GM21528 (cell line): ENCODE results near the gene FCN2.
A peak's percentile ranks its signal among the peaks of the same experiment; 100 is the strongest.
"Not testable (repeated sequence)": the region's sequence is repeated elsewhere in the genome, so short reads cannot be mapped to it uniquely, and the experiment has no call there.

Experiments
- ATAC-seq: cut with Tn5 transposase; IDR thresholded peaks from one replicate; pipeline ENCODE4 v1.9.1; 2021; ENCODE audit warnings: mild to moderate bottlenecking, moderate library complexity; ENCODE audit not compliant: unreplicated experiment, low FRiP score

The FCN2 gene

DNA sequence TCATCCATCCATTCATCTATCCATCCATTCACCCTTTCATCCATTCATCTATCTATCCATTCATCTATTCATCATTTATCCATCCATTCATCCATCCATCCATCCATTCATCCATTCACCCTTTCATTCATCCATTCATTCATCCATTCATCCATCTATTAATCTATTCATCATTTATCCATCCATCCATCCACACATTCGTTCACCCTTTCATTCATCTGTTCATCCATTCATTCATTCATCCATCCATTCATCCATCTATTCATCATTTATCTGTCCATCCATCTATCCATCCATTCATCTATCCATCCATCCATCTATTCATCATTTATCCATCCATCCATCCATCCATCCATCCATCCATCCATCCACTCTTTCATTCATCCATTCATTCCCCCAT lies 33.9 kb upstream of the FCN2 start:
- ATAC-seq = no peak

DNA sequence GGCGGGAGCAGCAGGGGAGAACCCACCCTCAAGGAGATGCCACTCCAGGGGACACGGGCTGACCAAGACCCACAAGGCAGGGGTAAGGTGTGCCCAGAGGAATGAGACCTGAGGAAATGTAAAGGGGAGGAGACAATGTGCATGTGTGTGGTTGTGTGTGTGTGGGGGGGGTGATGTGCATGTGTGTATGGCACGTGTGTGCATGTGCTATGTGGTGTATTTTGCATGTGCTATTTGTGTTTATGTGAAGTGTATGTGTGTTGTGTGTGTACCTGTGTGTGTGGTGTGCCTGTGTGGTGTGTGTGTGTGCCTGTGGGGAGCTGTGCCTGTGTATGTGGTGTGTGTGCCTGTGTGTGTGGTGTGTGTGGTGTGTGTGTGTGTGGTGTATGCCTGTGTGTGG lies 33.5 kb upstream of the FCN2 start:
- no peak for ATAC-seq

- ATAC-seq = no peak
Measured at GRCh38 chr9:134847752-134848432, 32.7 kb upstream of the FCN2 start.

DNA sequence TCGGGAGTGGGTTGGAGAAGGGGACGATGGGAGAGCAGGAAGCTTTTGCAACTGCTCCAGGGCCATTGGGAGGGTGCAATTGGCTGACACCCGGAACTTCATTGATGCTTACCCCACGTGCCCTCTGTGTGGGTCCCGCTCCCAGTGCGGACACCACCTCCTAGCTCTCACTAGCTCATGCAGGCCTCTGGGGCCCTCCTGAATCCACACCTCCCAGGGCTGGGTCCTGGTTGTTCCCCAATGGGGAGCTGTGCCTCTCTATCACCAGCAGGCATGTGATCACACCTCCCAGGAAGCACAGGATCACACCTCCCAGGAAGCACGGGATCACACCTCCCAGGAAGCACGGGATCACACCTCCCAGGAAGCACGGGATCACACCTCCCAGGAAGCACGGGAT lies 32.1 kb upstream of the FCN2 start:
- no peak for ATAC-seq

DNA sequence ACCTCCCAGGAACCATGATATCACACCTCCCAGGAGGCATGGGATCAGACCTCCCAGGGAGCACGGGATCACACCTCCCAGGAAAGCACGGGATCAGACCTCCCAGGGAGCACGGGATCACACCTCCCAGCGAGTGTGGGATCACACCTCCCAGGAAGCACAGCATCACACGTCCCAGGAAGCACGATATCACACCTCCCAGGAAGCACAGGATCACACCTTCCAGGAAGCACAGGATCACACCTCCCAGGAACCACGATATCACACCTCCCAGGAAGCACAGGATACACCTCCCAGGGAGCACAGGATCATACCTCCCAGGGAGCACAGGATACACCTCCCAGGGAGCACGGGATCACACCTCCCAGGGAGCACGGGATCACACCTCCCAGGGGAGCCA lies 30.0 kb upstream of the FCN2 start:
- no peak for ATAC-seq

DNA sequence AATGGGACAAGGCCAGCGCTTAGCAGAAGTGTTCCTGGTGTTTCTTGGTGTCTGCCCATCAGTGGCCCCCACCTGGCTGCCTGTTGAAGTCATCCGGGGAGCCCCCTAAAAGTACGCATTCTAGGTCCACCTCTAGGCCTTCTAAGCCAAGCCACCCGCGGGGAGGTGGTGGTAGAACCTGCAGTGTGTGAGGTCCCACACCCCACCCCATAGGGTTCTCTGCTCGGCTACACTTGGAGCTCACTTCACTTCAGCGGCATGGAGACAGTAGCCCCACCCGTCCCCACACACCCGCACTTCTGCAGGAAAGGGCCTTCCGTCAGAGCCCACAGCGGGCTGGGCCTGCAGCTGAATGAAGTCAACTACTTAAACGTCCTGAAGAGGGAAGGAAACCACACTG lies 29.6 kb upstream of the FCN2 start:
- ATAC-seq = no peak

GRCh38 chr9:134852906-134853654 lies 27.5 kb upstream of the FCN2 start:
- no peak for ATAC-seq

DNA sequence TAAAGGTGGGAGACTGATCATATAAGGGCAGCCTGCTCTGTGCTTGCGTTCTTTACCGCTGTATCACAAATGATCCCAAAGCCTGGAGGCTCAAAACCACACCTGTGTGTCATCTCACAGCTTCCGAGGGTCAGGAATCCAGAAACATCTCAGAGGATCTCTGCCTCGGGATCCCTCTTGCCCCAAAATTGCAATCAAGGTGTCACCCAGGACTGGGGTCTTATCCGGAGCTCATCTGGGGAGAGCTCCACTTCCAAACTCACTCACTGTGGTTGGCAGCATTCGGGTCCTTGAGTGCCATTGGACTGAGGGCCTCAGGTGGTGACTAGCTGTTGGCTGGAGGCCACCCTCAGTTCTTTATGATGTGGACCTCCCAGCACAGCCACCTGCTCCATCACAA lies 26.7 kb upstream of the FCN2 start:
- ATAC-seq = no peak

DNA sequence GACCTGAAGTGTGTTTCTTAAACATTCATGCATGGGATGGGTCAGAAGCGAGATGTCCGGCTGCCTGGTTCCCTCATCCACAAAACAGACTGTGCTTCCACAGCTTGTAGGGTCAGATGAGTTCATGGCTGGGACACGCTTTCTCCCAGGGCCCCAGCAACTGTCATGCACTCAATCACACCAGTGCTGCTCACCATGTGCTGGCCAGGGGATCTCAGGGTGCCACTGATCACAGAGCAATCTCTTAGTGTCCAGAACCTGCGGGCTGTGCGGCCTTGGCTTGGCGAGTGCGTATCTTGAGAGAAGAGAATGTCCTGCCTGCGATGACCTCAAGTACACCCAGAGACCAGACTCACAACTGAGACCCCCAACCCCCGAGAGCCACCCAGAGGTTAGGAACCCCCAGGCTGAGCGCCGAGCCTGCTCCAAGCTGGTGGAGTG lies 26.0 kb upstream of the FCN2 start:
- no peak for ATAC-seq

- ATAC-seq = no peak
Measured at GRCh38 chr9:134855231-134855899, 25.2 kb upstream of the FCN2 start.

DNA sequence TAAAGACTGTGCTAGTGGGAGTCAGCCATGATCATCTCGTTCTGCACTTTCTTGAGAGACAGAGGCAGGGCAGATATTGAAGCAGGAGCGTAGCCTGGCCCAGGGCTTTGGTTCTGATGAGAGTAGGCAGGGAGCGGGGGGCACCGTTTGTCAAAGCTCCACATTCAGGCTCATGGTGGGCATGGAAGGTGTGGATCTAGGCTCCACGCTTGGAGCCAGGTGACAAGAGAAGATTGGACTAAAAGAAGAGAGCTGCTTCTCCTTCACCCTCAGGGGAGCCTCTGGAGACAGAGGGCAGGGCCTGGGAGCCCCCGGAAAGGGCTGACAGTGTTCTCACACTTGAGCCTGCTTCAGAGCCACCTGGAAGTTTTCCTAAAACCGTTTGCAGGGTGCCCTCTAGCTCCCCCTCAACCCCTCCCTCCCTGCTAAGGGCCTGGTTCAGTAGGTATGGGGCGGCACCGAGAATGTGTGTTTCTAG lies 24.7 kb upstream of the FCN2 start:
- ATAC-seq = no peak

- ATAC-seq = not testable (repeated sequence)
Measured at GRCh38 chr9:134857451-134857850, 23.2 kb upstream of the FCN2 start.

DNA sequence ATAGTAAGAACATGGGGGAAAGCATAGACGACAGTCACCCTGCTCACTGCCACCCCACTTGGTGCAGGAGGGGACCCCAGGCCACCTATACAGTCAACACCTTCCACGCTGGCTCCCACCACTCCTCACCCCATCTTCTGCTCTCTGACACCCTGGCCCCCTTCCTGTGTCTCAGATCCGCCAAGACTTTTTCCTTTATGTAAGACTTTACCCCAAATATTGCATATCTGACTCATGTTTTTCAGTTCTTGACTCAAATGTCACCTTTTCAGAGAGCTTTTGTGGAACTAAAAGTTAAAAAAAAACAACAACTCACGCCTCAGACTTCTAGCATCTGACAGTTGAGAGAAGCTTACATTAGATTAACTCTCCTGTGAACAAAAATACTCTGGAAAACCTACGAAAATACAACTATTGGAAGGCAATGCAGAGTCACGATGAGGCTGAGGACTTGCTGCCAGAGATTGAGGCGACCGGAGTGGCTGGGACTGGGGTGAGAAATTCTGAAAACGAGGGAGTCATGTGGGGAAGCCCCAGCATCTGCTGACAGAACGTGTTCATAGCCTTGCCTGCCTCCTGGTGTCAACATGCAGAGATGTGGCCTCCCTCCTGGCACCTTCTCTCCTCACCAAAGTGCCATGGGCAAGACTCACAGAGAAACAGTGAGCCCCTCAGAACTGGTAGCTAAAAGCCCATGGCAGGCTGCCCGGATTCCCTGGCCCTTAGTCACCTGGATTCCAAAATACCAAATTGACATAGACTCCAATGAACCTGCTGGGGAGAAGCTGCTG lies 22.4 kb upstream of the FCN2 start:
- peak; percentile 64 for ATAC-seq

DNA sequence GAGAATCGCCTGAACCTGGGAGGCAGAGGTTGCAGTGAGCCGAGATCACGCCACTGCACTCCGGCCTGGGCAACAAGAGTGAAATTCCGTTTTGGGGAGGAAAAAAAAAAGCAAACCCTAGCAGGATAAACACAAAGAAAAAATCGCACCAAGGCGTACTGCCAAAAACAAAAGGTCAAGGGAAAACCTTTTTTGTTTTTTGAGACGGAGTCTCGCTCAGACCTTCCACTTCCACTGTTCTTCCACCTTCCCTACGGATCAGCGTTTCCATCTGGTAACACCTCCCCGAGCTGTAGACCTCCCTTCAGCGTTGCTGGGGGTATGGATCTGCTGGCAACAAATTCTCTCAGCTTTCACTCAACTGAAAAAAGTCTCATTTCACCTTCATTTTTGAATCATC lies 20.1 kb upstream of the FCN2 start:
- no peak for ATAC-seq

DNA sequence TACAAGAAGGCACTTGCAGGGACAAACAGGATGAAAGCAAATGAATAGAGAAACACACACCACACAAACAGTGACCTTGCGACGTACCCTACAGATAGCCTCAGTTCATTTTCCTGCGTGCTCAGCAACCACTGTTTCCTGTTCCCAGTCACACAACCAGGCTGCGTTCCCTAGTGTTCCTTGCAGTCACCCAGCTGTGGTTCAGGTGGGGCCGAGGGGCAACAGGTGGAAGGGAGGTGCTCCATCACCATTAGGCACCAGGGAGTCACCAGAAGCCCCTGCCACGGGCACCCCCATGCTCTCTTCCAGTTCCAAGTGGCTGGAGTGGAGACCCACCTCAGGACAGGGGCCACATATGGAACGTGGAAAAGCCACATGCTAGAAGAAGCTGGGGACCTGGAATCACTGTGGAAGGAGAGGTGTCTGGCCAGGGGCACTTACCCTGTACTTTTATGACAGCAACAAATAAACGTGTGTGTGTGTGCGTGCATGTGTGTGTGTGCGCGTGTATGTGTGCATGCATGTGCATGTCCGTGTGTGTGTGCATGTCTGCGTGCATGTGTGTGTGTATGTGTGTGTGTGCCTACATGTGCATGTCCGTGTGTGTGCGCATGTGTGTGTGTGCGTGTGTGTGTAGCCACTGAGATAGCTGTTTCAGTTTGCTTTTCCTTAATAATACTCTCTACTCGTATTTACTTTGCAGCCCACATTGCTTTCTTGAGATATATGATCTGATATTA lies 18.8 kb upstream of the FCN2 start:
- no peak for ATAC-seq

DNA sequence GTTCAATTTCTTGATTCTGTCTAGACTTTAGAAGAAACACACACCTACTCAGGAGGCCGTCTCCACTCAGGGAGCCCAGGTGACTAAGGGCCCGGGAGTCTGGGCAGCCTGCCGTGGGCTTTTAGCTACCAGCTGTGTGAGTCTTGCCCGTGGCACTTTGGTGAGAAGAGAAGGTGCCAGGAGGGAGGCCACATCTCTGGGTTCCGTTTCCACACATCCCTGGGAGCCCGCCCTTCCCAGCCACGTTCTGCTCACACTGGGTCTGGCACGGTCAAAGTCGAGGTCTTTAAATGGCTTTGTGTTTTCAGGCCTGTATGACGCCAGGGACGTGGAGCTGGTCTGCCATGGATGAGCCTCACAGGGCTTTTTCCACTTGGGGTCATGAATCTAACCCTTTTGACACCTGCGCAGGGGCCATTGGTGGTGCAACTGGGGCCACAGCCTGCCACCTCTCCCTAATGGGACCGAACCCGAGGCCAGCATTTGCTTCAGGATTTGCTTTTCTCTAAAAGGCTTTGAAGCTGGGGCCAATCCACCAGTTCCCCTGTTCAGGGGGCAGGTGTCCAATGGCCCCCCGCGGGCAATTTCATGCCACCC lies 17.2 kb upstream of the FCN2 start:
- no peak for ATAC-seq

DNA sequence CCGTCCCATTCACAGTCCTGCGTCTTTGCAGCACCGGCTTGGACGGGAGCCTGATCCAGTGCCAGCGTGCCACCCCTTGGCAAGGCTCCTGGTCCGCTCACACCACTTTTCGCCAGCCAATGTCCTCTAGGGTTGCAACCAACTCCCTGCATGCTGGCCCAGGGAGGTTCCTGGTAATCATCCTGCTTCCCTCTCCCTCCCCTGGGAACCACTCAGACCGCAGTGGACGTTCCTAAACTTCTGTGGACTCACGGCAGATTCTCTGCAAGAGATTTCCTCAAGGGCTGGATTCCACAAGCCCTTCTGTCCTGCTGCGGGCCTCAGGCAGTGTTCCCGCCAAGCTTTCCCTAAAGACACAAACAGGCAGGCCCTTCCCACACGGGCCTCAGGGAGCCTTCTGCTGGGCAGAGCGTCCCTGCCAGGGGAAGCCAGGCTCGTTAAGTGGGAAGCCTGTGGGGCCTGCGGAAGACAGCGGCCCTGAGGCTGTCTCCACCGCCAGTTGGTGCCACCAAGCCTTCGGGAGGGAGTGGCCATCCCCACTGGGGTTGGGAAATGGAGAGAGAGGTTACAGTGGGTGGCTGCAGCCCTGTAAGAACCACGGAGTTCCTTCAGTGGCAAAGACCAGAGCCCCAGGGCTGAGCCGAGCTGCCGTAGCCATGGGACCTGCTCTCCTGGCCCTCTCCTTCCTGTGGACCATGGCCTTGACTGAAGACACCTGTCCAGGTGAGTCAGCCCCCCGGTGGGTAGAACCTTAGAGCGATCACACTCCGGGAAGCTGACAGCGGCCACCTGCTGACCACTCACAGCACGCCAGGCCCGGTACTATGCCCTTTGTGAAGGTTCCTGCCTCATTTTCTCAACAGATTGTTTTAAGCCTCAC lies 16.4 kb upstream of the FCN2 start:
- ATAC-seq = no peak

DNA sequence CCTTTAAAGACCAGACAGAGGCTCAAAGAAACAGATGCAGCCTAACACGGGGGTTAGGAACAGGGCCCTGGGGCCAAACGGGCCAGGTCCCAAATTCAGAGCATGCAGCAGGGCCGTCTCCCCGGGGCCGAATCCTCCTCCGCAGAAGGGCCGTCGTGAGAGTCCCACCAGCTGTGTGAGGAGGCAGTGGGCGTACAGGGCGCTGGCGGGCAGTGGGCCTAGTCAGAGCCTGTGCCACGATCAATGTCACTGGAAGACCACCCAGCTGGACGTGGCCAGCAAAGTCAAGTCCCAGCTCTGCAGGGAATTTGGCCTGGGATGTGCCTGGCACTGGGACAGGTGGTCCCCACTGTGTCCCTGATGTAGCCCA lies 15.8 kb upstream of the FCN2 start:
- ATAC-seq = no peak
